ENCODE data around the gene KCNJ4.

KCNJ4 gene

DNA sequence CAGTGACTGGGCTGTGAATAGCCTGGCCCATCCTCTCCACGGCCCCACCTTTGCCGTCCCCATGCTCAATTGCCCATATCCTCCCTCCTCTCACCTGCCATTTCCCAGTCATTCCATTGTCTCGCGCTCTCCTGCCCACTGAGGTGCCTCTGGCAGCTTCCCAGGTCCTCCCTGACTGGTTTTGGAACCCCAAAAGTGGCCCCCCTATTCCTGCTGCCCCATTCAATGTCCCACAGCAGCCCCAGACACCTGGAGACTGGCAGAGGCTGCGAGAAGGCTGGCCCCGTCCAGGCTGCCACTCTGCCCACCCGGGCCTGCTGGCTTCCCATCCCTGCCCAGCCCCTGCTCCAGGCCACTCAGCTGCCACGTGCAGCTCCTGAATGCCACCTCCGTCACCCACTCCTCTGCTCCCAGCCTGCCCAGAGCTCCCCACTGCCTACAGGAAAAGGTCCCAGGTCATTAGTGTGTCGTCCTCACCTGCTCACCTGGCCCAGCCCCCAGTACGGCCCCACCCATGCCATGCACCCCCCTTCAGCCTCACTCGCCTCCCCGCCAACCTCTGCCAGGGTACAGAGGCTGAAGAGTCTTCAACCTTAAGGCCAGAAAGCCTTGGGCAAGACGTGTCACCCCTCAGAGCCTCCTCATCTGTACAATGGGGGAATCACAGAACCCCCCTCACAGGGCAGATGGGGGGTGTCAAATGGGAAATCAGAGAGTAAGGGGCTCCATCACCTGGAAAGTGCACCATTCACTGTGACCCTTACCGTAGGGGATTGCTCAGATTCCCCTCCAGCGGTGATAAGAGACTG lies 37.5 kb downstream of the KCNJ4 start:
- no peak for DNase-seq (ENCODE audit: insufficient read length, low spot score)
- FAIRE-seq: no peak
- TF ChIP-seq, protein P1, sequence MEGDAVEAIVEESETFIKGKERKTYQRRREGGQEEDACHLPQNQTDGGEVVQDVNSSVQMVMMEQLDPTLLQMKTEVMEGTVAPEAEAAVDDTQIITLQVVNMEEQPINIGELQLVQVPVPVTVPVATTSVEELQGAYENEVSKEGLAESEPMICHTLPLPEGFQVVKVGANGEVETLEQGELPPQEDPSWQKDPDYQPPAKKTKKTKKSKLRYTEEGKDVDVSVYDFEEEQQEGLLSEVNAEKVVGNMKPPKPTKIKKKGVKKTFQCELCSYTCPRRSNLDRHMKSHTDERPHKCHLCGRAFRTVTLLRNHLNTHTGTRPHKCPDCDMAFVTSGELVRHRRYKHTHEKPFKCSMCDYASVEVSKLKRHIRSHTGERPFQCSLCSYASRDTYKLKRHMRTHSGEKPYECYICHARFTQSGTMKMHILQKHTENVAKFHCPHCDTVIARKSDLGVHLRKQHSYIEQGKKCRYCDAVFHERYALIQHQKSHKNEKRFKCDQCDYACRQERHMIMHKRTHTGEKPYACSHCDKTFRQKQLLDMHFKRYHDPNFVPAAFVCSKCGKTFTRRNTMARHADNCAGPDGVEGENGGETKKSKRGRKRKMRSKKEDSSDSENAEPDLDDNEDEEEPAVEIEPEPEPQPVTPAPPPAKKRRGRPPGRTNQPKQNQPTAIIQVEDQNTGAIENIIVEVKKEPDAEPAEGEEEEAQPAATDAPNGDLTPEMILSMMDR (IDR thresholded peaks at IDR 0.05; ENCODE audit: insufficient read depth, missing control alignments): no peak

DNA sequence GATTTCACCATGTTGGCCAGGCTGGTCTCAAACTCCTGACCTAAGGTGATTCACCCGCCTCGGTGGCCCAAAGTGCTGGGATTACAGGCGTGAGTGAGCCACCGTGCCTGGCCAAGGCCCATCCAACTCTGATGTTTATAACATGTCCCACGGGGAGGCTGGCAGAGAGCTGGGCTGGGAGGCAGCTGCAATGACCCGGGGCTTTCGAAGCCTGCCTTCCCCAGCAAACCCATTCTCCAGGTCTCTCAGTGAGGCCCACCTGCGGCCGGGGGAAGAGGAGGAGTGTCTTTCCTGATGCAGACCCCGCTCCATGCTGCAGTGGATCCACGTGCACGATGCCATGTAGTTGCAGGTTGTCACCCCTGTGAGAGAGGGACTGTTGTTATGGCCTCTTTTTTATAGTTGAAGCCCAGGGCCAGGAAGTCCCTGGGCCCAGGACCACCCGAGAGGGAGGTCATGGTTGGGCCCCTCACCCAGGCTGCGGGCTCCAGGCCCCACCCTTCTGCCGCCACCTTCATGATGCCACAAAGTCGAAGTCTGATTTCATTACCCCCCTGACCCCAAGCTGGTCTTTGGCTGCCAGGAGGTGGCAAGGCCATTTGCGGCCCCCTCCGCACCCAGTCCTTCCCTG lies 38.3 kb downstream of the KCNJ4 start:
- DNase-seq (ENCODE audit: insufficient read length, low spot score) (no peak), FAIRE-seq (no peak)
- TF ChIP-seq, protein P1 (IDR thresholded peaks at IDR 0.05; ENCODE audit: insufficient read depth, missing control alignments): no peak

DNA sequence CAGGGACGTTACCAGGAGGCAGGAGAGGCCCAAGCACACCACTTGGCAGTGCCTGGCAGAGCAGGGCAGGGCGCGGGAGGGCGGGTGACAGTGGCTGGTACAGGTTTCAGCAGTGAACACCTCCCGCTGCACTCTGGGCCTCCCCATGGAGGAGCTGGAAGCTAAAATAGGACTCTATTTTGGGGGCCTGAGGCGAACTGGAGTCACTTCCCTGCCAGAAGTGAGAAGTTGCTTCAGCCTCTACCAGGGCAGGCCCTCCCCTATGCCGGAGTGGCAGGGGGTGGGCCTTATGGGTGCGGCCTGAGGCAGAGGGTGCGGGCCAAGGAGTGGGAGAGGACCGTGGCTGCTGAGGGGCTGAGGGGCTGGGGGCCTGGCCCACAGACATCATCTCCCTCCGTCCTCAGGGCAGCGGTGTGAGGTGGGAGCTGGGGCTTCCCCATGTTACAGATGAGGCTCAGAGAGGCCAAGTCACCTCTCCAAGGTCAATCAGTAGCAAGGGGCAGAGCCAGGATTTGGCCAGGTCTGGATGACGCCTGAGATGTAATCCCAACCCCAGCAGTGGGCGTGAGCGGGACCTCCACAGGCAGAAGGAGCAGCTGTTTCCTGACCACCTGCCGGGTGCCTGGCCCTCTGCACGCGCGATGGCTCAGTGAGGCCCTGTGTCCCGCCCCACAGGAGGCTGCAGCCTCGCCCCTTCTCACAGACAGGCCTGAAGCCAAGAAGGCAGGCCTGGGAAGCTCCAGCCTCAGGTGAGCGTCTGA lies 39.3 kb downstream of the KCNJ4 start:
- no peak for DNase-seq (ENCODE audit: insufficient read length, low spot score)
- TF ChIP-seq, protein P1 (IDR thresholded peaks at IDR 0.05; ENCODE audit: insufficient read depth, missing control alignments): no peak
- FAIRE-seq: no peak

DNA sequence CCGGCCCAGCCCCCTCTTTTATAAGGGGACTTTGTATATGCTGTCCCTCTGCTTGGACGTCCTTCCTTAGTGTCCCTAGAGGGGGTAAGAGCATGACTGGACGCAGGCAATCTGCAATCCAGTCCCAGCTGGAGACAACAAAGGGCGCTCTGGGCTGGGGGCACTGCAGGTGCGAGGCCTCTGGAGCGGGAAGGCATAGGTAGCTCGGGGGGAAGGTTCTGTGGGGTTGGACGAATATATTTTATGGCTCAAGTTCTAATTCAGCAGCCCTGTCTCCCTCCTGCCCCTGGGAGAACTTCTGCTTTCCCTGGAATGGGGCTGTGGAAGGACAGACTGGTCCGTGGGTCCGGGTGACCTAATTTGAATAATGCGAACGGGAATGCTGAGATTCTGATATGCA lies 40.0 kb downstream of the KCNJ4 start:
- DNase-seq (ENCODE audit: insufficient read length, low spot score): no peak
- FAIRE-seq: no peak
- TF ChIP-seq, protein P1 (IDR thresholded peaks at IDR 0.05; ENCODE audit: insufficient read depth, missing control alignments): no peak

DNA sequence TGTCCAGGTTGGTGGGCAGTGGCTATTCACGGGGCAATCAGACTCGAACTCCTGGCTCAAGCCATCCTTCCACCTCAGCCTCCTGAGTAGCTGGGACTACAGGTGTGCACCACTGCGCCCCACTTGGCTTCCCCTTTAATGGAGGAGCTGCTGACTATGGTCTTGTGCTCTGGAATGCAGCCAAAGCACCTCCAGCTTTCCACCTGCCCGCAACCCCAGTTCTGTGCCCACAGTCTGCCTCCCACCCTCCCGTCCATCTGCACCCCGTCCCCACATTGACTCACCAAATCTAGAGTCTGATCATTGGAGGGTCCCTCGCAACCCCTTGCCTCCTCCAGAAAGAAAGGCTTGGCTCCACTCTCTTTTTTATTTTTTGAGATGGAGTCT lies 41.0 kb downstream of the KCNJ4 start:
- no peak for FAIRE-seq
- no peak for DNase-seq (ENCODE audit: insufficient read length, low spot score)
- TF ChIP-seq, protein P1 (IDR thresholded peaks at IDR 0.05; ENCODE audit: insufficient read depth, missing control alignments): no peak

DNA sequence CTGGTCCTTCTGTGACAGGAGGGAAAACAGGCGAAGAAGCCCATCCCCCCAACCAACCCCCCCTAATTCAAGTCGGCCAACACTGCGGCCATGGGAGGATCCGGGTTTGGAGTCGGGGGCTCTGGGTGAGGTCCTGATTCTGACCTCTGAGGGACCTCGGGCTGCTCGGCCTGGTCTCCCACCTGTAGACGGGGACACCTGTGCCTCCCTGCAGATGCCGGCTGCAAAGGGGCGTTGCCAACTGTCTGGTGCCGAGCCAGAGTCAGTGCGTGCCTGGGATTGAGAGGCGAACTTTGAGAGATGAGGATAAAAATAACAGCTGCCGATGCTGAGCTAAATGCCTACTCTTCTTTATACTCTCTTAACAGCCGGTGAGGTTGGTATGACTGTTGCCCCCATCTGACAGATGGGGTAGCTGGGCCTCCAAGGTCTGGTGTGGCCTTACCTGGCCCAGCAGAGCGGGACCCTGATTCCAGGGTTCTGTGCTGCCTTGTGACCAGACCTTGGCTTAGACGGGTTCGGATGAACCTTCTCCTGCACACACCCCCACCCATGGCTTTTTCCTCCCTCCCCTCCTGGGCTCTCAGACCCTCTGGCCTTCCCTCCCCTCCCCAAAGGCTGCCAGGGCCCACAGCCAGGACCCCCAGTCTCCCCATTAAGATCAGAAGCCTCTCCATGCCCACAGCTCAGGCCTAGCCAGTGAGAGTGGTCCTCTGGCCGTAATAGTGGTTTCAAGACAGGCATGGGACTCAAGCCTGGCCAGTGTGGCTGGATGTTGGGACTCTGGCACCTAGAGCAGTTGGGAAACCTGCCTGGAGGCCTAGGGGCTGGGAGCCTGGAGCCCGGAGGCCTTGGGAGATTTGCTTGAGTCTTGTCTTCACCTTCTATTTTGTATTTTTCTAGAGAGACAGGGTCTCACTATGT lies 41.7 kb downstream of the KCNJ4 start:
- TF ChIP-seq, protein P1 (IDR thresholded peaks at IDR 0.05; ENCODE audit: insufficient read depth, missing control alignments): no peak
- FAIRE-seq (no peak), DNase-seq (ENCODE audit: insufficient read length, low spot score) (no peak)
